H1 (cell line): ENCODE results near the gene MBP. TPM values are rescaled to one million over a fixed set of nuclear protein-coding genes. Genes with fewer than 3 reads are reported as not detected.
"Not testable (repeated sequence)": the region's sequence is repeated elsewhere in the genome, so short reads cannot be mapped to it uniquely, and the experiment has no call there.

Experiments
- CTCF ChIA-PET: fragments of 300-600 bp; sonication (Branson Sonifier 250); formaldehyde crosslinking; loops from one replicate; lab custom pipeline; 2021; ENCODE audit not compliant: partially characterized antibody; lab: Charles Lee
- POLR2A ChIA-PET: fragments of 300-600 bp; sonication (Branson Sonifier 250); formaldehyde crosslinking; loops from one replicate; lab custom pipeline; 2021; ENCODE audit warnings: inconsistent platforms; ENCODE audit not compliant: partially characterized antibody; lab: Charles Lee
- DNase-seq, 2 experiments: peaks; one replicate each; pipeline versions ENCODE4 v3.0.0 to v3.0.0-alpha.2; 2010 to 2022; ENCODE audit warnings: low spot score in 2 of 2, low read depth in 1 of 2, mixed read lengths in 1 of 2
- FAIRE-seq: peaks from 2 replicates; lab custom pipeline; 2011; peaks lifted over from hg19 to GRCh38; lab: Jason Lieb, UNC
- H2AFZ ChIP-seq: 2 replicates; pipeline ENCODE4 v1.8.1; 2012; ENCODE audit warnings: low read length, inconsistent platforms
- H2AK5ac ChIP-seq: 2 replicates; pipeline ENCODE4 v1.6.1; 2013; ENCODE audit warnings: low read depth, low read length
- H2BK120ac ChIP-seq: replicated peaks from 2 replicates; pipeline ENCODE3; 2013; ENCODE audit warnings: low read depth, low read length, inconsistent platforms
- H2BK12ac ChIP-seq: 2 replicates; pipeline ENCODE4 v1.6.1; 2013; ENCODE audit warnings: low read depth, low read length
- H2BK15ac ChIP-seq: 2 replicates; pipeline ENCODE4 v1.6.1; 2013; ENCODE audit warnings: low read length
- H2BK20ac ChIP-seq: 2 replicates; pipeline ENCODE4 v1.6.1; 2013; ENCODE audit warnings: low read length
- H2BK5ac ChIP-seq: 2 replicates; pipeline ENCODE4 v1.6.1; 2013; ENCODE audit warnings: low read depth, low read length
- H3K14ac ChIP-seq: 2 replicates; pipeline ENCODE4 v1.6.1; 2013; ENCODE audit warnings: inconsistent platforms; ENCODE audit not compliant: insufficient read length
- H3K18ac ChIP-seq: 2 replicates; pipeline ENCODE4 v1.6.1; 2013; ENCODE audit warnings: low read length; ENCODE audit errors: extremely low read depth
- H3K23ac ChIP-seq: 2 replicates; pipeline ENCODE4 v1.6.1; 2013; ENCODE audit warnings: inconsistent platforms; ENCODE audit not compliant: insufficient read length
- H3K23me2 ChIP-seq: 2 replicates; pipeline ENCODE4 v1.6.1; 2013; ENCODE audit warnings: low read depth, low read length
- H3K27ac ChIP-seq: 2 replicates; pipeline ENCODE4 v1.6.1; 2011; ENCODE audit warnings: low read depth, low read length, inconsistent platforms
- H3K27me3 ChIP-seq, 4 experiments: replicated peaks in 1 of 4; 1 replicate in 1 of 4; 2 replicates in 3 of 4; pipeline versions ENCODE4 v1.6.1 to v1.8.1; 2011 to 2013; ENCODE audit warnings: low read length in 3 of 4, mild to moderate bottlenecking in 3 of 4, inconsistent platforms in 2 of 4, mixed read lengths in 2 of 4, moderate library complexity in 1 of 4; ENCODE audit not compliant: control insufficient read depth in 3 of 4, insufficient read depth in 3 of 4; ENCODE audit errors: extremely low read depth in 1 of 4
- H3K36me3 ChIP-seq, 4 experiments: 2 replicates each; pipeline versions ENCODE4 v1.6.1 to v1.8.1; 2011 to 2013; ENCODE audit warnings: mild to moderate bottlenecking in 4 of 4, low read length in 3 of 4, moderate library complexity in 2 of 4, control low read depth in 1 of 4, inconsistent platforms in 1 of 4; ENCODE audit not compliant: insufficient read depth in 4 of 4, control insufficient read depth in 2 of 4
- H3K4ac ChIP-seq: replicated peaks from 2 replicates; pipeline ENCODE3; 2013; ENCODE audit warnings: low read length, low read depth, mixed read lengths, inconsistent platforms; ENCODE audit not compliant: insufficient read length
- H3K4me1 ChIP-seq, 4 experiments: replicated peaks in 1 of 4; 1 replicate in 1 of 4; 2 replicates in 3 of 4; pipeline versions ENCODE4 v1.6.1 to v1.8.1; 2011 to 2013; ENCODE audit warnings: low read length in 3 of 4, inconsistent platforms in 2 of 4, mixed read lengths in 1 of 4; ENCODE audit not compliant: insufficient read depth in 4 of 4, control insufficient read depth in 3 of 4
- H3K4me2 ChIP-seq, 2 experiments: 2 replicates each; pipeline versions ENCODE4 v1.6.1 to v1.8.1; 2011 to 2013; ENCODE audit warnings: low read depth in 2 of 2, low read length in 2 of 2, control low read depth in 1 of 2, inconsistent platforms in 1 of 2, mild to moderate bottlenecking in 1 of 2; ENCODE audit not compliant: insufficient read depth in 1 of 2
- H3K4me3 ChIP-seq, 4 experiments: fragments of 200-600, 300-600 bp in 1 of 4; sonication (generic), shearing (Covaris generic), sonication (Bioruptor Twin) in 1 of 4; 2 replicates each; pipeline versions ENCODE4 v1.5.1 to v1.8.1; 2011 to 2016; ENCODE audit warnings: low read length in 4 of 4, low read depth in 3 of 4, control low read depth in 2 of 4, inconsistent platforms in 2 of 4, mild to moderate bottlenecking in 2 of 4, mixed read lengths in 1 of 4, moderate library complexity in 1 of 4; ENCODE audit not compliant: insufficient read depth in 2 of 4; ENCODE audit errors: extremely low read depth in 1 of 4
- H3K56ac ChIP-seq: replicated peaks from 2 replicates; pipeline ENCODE3; 2013; ENCODE audit warnings: low read depth, mild to moderate bottlenecking, mixed read lengths, low read length, inconsistent platforms; ENCODE audit not compliant: insufficient read length
- H3K79me1 ChIP-seq: 2 replicates; pipeline ENCODE4 v1.6.1; 2013; ENCODE audit warnings: low read depth, low read length, control low read depth
- H3K79me2 ChIP-seq, 2 experiments: 2 replicates each; pipeline versions ENCODE4 v1.6.1 to v1.8.1; 2012 to 2013; ENCODE audit warnings: low read length in 2 of 2, mild to moderate bottlenecking in 2 of 2, inconsistent platforms in 1 of 2; ENCODE audit not compliant: insufficient read depth in 2 of 2, control insufficient read depth in 1 of 2
- H3K9ac ChIP-seq, 4 experiments: replicated peaks in 1 of 4; 1 replicate in 1 of 4; 2 replicates in 3 of 4; pipeline versions ENCODE4 v1.6.1 to v1.8.1; 2011 to 2013; ENCODE audit warnings: low read depth in 3 of 4, low read length in 3 of 4, control low read depth in 2 of 4, mild to moderate bottlenecking in 2 of 4, moderate library complexity in 2 of 4, inconsistent platforms in 1 of 4; ENCODE audit errors: extremely low read depth in 1 of 4
- H3K9me3 ChIP-seq, 2 experiments: 2 replicates each; pipeline versions ENCODE4 v1.6.1 to v1.8.1; 2012 to 2013; ENCODE audit warnings: mild to moderate bottlenecking in 2 of 2, moderate library complexity in 2 of 2, control low read depth in 1 of 2, inconsistent platforms in 1 of 2, low read depth in 1 of 2, low read length in 1 of 2, mixed read lengths in 1 of 2; ENCODE audit not compliant: insufficient read depth in 2 of 2
- H4K20me1 ChIP-seq, 2 experiments: replicated peaks in 1 of 2; 2 replicates each; pipeline versions ENCODE3 to v1.8.1; 2011 to 2013; ENCODE audit warnings: inconsistent platforms in 2 of 2, low read length in 2 of 2, mild to moderate bottlenecking in 1 of 2; ENCODE audit not compliant: insufficient read depth in 2 of 2, control insufficient read depth in 1 of 2
- H4K5ac ChIP-seq: 2 replicates; pipeline ENCODE4 v1.6.1; 2013; ENCODE audit warnings: low read length, low read depth, mixed read lengths, inconsistent platforms; ENCODE audit not compliant: insufficient read length
- H4K8ac ChIP-seq: 2 replicates; pipeline ENCODE4 v1.8.0; 2013; ENCODE audit warnings: mild to moderate bottlenecking, moderate library complexity, low read length, inconsistent platforms; ENCODE audit not compliant: insufficient read depth; ENCODE audit errors: extremely low read depth
- H4K91ac ChIP-seq: replicated peaks from 2 replicates; pipeline ENCODE3; 2013; ENCODE audit warnings: low read length, mixed read lengths, inconsistent platforms; ENCODE audit not compliant: insufficient read length
- WGBS, 2 experiments: shearing (Covaris generic) in 1 of 2; methylation state at CpG; one replicate each; pipeline versions ENCODE4 v1.1.6 to v1.1.7; 2013 to 2015; ENCODE audit warnings: low lambda C conversion rate in 2 of 2, mixed read lengths in 2 of 2, inconsistent platforms in 1 of 2, low coverage in 1 of 2, missing lambda C conversion rate in 1 of 2; ENCODE audit not compliant: insufficient replicate concordance in 2 of 2, insufficient coverage in 1 of 2, insufficient read length in 1 of 2; ENCODE audit errors: extremely low coverage in 1 of 2, missing lambda C conversion rate in 1 of 2; 5-methylcytosine and 5-hydroxymethylcytosine counted together
- polyA plus RNA-seq, 7 experiments: library from polyadenylated mRNA; depleted of rRNA in 3 of 7; stranded (reverse) in 5 of 7; unstranded in 2 of 7; fragments of >200 nt in 5 of 7; fragments of 200-250 nt in 2 of 7; gene quantifications; 1 replicate in 5 of 7; 2 replicates in 1 of 7; 4 replicates in 1 of 7; pipeline versions ENCODE4 v1.2.1 to v1.2.3, GENCODE V29; 2011 to 2013; ENCODE audit warnings: missing spikeins in 2 of 7, mixed read lengths in 2 of 7
- total RNA-seq: library from RNA; stranded (reverse); fragmentation: NEBNext Ultra II Directional; extraction: Animal tissue kit (Norgen Biotek cat#: 25700); gene quantifications from 2 replicates; pipeline ENCODE4 v1.2.1, GENCODE V29; 2021

The MBP gene
- total and polyA plus RNA-seq, 2 of the 8 experiments (the other 6 are each of a cell fraction or from before 2014, with no cell fraction given), result 7.7 to 19.2 TPM

DNA sequence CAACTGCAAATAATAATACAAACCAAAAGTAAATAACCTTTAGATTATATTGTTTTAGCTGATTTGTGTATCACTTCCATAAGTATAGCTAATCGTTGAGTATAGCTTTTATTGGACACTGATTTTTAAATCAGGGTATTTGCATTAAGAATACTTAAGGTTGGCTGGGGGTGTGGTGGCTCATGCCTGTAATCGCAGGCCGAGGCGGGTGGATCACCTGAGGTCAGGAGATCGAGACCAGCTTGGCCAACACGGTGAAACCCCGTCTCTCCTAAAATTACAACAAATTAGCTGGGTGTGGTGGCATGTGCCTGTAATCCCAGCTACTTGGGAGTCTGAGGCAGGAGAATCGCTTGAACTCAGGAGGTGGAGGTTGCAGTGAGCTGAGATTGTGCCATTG, 188.2 kb downstream of the MBP start:
- H3K14ac ChIP-seq, H2BK12ac ChIP-seq, DNase-seq, H4K5ac ChIP-seq, H2BK120ac ChIP-seq, H3K9ac ChIP-seq, H4K8ac ChIP-seq, H2AK5ac ChIP-seq, H3K18ac ChIP-seq, H3K56ac ChIP-seq, H3K79me1 ChIP-seq, H3K4me3 ChIP-seq, H3K4ac ChIP-seq, FAIRE-seq, H3K4me2 ChIP-seq, POLR2A ChIA-PET, H2BK15ac ChIP-seq, H4K91ac ChIP-seq, H3K27ac ChIP-seq, H3K23ac ChIP-seq, H3K36me3 ChIP-seq, H3K27me3 ChIP-seq, H2BK5ac ChIP-seq, H2AFZ ChIP-seq, H3K23me2 ChIP-seq, H3K79me2 ChIP-seq, H2BK20ac ChIP-seq, H3K4me1 ChIP-seq, H3K9me3 ChIP-seq, H4K20me1 ChIP-seq: not testable (repeated sequence)
- CTCF ChIA-PET, result interaction anchor here (0.7 to 2.6 kb wide), 9 partner anchors 9 to 59 kb away, joined by 3 to 10 read pairs (median 4); no protein-coding TSS in a partner anchor
- WGBS, 2 experiments, result 96% methylated on average over 8 of the region's 8 CpGs; no CpG with 5 or more reads in 1 of the 2 experiments
